ENCODE measurements around the gene RGS4.
"Not testable (repeated sequence)": the region's sequence is repeated elsewhere in the genome, so short reads cannot be mapped to it uniquely, and the experiment has no call there.

RGS4 gene

GRCh38 chr1:163085041-163085903, 16.1 kb downstream of the RGS4 start:
- Histone ChIP-seq H3K9me3 (ENCODE audit: insufficient read depth, low read depth, low read length) (no peaks in the 10 kb centered on the region), H3K9me2 (replicated peaks; ENCODE audit: low read depth, low read length) (no peaks in the 10 kb centered on the region), H3K9ac (ENCODE audit: low read depth, low read length, poor library complexity, severe bottlenecking) (no peak overlapping the region), H3K36me3 (ENCODE audit: insufficient read depth, low read length) (no peaks in the 10 kb centered on the region), H3K4me2 (ENCODE audit: low read depth, low read length, poor library complexity, severe bottlenecking) (no peak overlapping the region), H3K4me1 (ENCODE audit: insufficient read depth, low read length, poor library complexity, severe bottlenecking) (no peaks in the 10 kb centered on the region), H4K20me1 (ENCODE audit: insufficient read depth, low read length, poor library complexity, severe bottlenecking) (no peaks in the 10 kb centered on the region), H3F3A (ENCODE audit: low read depth) (no peaks in the 10 kb centered on the region), H3K4me3 (ENCODE audit: low read length, poor library complexity, severe bottlenecking) (no peak overlapping the region), H3K79me2 (ENCODE audit: insufficient read depth, low read length) (no peaks in the 10 kb centered on the region), H2AFZ (ENCODE audit: low read length) (no peak overlapping the region), H3K27me3 (ENCODE audit: insufficient read depth, low read length, poor library complexity, severe bottlenecking) (no peaks in the 10 kb centered on the region)
- TF ChIP-seq CTCF (conservative IDR thresholded peaks at IDR 0.05; ENCODE audit: low read length) (no peak), EZH2phosphoT487 (IDR thresholded peaks at IDR 0.05; ENCODE audit: borderline replicate concordance) (no peak)

DNA sequence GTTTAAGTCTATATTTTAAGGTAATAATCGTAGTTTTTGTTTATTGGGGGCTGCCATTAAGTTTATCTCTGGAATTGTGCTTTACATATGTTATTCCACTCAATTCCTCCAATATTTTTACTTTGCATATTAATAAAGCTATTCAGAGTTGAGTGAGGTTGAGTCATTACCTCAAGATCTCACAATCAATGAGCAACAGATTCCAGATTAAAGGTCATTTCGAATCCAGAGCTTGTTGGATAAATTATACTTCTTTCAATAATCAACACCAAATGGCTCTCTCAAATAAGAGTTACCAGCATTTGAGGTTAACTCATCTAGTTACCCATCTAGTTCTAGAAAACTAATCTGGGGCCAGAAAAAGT, 16.7 kb downstream of the RGS4 start:
- Histone ChIP-seq H3K36me3 (ENCODE audit: insufficient read depth, low read length) (no peaks in the 10 kb centered on the region), H3K9me2 (replicated peaks; ENCODE audit: low read depth, low read length) (no peaks in the 10 kb centered on the region), H4K20me1 (ENCODE audit: insufficient read depth, low read length, poor library complexity, severe bottlenecking) (no peaks in the 10 kb centered on the region), H2AFZ (ENCODE audit: low read length) (no peak overlapping the region), H3K4me2 (ENCODE audit: low read depth, low read length, poor library complexity, severe bottlenecking) (no peak overlapping the region), H3K27me3 (ENCODE audit: insufficient read depth, low read length, poor library complexity, severe bottlenecking) (no peaks in the 10 kb centered on the region), H3K4me3 (ENCODE audit: low read length, poor library complexity, severe bottlenecking) (no peak overlapping the region), H3F3A (ENCODE audit: low read depth) (no peaks in the 10 kb centered on the region), H3K9ac (ENCODE audit: low read depth, low read length, poor library complexity, severe bottlenecking) (no peak overlapping the region), H3K9me3 (ENCODE audit: insufficient read depth, low read depth, low read length) (no peaks in the 10 kb centered on the region), H3K79me2 (ENCODE audit: insufficient read depth, low read length) (no peaks in the 10 kb centered on the region), H3K4me1 (ENCODE audit: insufficient read depth, low read length, poor library complexity, severe bottlenecking) (no peaks in the 10 kb centered on the region)
- TF ChIP-seq CTCF (conservative IDR thresholded peaks at IDR 0.05; ENCODE audit: low read length) = no peak
- no peak for TF ChIP-seq EZH2phosphoT487 (IDR thresholded peaks at IDR 0.05; ENCODE audit: borderline replicate concordance)

DNA sequence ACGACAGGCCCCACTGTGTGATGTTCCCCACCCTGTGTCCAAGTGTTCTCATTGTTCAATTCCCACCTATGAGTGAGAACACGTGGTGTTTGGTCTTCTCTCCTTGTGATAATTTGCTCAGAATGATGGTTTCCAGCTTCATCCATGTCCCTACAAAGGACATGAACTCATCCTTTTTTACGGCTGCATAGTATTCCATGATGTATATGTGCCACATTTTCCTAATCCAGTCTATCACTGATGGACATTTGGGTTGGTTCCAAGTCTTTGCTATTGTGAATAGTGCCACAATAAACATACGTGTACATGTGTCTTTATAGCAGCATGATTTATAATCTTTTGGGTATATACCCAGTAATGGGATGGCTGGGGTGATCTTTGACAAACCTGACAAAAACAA, 20.0 kb downstream of the RGS4 start:
- not testable (repeated sequence) for H3K36me3 ChIP-seq (ENCODE audit: insufficient read depth, low read length); H3K4me1 ChIP-seq (ENCODE audit: insufficient read depth, low read length, poor library complexity, severe bottlenecking); H3K9ac ChIP-seq (ENCODE audit: low read depth, low read length, poor library complexity, severe bottlenecking); H3K9me3 ChIP-seq (ENCODE audit: insufficient read depth, low read depth, low read length); H4K20me1 ChIP-seq (ENCODE audit: insufficient read depth, low read length, poor library complexity, severe bottlenecking); H3K79me2 ChIP-seq (ENCODE audit: insufficient read depth, low read length); H3K4me3 ChIP-seq (ENCODE audit: low read length, poor library complexity, severe bottlenecking); H2AFZ ChIP-seq (ENCODE audit: low read length); H3F3A ChIP-seq (ENCODE audit: low read depth); H3K27me3 ChIP-seq (ENCODE audit: insufficient read depth, low read length, poor library complexity, severe bottlenecking); H3K9me2 ChIP-seq (replicated peaks; ENCODE audit: low read depth, low read length); H3K4me2 ChIP-seq (ENCODE audit: low read depth, low read length, poor library complexity, severe bottlenecking)
